Retina (tissue), 1 donor: ENCODE data around the gene BMERB1.

Source experiments
- DNase-seq: peaks from one replicate; pipeline ENCODE4 v3.0.0-alpha.2; 2016

Gene BMERB1

DNA sequence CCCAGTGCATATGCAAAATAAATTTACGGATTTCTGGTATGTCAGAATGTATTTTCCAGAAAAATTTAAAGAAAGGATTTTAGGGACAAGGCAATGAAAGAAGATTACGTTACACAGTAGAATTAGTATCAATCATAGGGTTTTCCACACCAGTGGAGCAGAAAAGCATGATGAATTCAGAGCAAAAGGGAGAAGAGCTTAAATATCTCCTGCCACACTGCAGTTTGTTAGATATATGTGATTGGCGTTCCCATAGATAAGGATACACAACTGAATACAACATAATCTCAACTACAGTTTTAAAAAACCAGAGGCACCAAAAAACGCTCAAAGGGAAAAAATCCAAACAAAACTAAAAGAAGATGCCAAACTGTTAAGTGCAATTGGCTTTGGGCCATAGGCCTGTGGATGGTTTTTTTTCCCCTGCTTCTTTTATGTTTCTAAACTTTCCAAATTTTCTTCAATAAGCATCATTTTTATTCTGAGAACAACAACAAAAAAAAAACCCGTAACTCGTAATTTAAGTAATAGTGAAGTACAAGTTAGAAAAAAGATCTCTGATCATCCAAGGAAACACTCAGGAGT lies 186.3 kb downstream of the BMERB1 start:
- no peak for DNase-seq

DNA sequence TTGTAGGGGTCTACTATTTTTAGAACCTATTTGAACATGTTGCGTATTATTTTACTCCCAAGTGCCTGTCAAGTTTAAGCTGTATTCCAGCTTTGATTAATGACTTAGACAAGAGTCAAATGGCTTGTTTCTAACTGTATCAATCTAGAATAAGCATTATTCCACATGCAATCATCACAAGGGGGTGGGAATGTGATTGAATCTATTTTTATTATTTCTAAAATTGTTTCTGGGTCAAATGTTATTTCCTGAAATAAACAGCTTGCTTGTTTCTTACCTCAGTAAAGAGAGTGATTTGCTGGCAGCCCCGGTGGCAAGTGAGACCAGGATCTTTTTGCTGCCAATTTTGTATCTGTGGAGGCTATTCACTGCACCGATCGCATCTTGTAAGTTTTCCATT lies 187.1 kb downstream of the BMERB1 start:
- DNase-seq = no peak

DNA sequence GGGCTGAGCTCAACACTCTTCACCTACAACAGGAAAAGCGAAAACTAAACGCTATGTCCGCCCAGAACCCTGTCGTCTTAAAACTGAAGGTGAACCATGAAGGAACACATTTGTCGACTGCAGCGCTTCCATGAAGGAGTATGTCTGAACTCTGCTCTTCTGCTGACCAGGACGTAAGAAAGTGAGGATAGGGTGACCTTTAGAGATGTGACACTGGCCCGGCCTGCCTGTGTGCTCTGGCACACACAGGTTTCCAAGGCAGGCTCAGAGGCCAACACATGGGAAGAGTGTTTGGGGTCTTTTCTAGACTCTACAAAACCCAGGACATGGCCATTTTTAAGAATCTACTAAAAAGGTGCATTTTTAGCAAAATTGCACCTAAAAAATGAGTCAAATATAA lies 187.5 kb downstream of the BMERB1 start:
- no peak for DNase-seq

DNA sequence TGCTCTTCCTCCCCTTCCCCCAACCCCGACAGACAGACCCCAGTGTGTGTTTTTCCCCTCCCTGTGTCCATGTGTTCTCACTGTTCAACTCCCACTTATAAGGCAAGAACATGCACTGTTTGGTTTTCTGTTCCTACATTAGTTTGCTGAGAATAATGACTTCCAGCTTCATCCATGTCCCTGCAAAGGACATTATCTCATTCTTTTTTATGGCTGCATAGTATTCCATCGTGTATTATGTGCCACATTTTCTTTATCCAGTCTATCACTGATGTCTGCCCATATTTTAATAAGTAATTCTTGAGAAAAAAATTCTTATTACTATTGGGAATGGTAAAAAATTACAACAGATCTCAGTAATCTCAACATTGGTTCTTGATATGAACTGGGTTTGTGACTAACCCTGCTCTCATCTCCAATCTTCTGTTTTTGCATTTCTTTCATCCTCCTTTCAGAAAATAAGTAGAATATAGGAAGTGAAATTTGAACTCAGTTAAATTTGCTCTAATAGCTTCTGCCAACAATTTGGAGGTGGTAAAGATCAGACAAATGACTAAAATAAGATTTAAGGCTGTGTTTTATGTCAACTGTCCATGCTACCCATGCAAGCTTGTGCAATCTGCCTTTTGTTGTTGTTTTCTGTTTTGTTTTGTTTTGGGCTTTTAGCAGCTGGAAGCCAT lies 197.5 kb downstream of the BMERB1 start:
- DNase-seq = no peak

- DNase-seq = no peak
Observed at GRCh38 chr16:15635926-15636325, 201.5 kb downstream of the BMERB1 start.

DNA sequence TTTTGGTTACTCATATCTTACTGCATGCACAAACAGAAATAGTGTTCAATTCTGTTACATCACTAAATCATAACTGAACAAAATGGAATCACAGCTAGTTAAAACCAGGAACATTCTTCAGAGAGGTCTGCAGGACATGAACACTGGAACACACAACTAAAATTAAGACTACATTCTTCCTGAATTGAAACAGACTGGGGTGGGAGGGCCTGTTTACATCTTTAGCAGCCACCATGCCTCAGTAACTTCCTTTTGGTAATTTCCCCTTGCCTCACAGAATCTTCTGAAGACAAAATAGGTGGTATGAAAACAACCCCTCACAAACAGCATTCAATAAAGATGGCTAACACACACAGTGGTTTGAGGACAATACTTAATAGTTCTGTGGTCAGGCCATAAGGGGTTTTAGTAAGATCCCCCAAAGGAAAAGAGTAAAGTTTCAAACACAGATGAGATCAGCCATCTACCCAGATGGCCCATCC lies 202.0 kb downstream of the BMERB1 start:
- DNase-seq = no peak
